NK-92 (cell line): ENCODE measurements around the gene ANKRD42.

Experiments
- DNase-seq: peaks from one replicate; lab custom pipeline; 2025; ENCODE audit not compliant: unreplicated experiment; lab: John Stamatoyannopoulos, UW

The ANKRD42 gene

GRCh38 chr11:83285771-83286528, 92.4 kb downstream of the ANKRD42 start, which contains the start of gene CCDC90B:
Gene CCDC90B, minus strand, starts transcription at chr11:83286367. Its CDS starts 395 bp downstream, at chr11:83285972.
- peak; percentile 60 for DNase-seq

- no peak for DNase-seq
Measured at GRCh38 chr11:83287631-83288030, 94.1 kb downstream of the ANKRD42 start.

- no peak for DNase-seq
Measured at GRCh38 chr11:83292709-83293456, 99.4 kb downstream of the ANKRD42 start.

- no peak for DNase-seq
Measured at GRCh38 chr11:83293457-83293774, 99.9 kb downstream of the ANKRD42 start.

- no peak for DNase-seq
Measured at GRCh38 chr11:83294208-83294607, 100.7 kb downstream of the ANKRD42 start.
